ENCODE results near the gene RAP1GAP2.

RAP1GAP2 gene

GRCh38 chr17:2852729-2853282 lies 56.6 kb downstream of the RAP1GAP2 start:
- H3F3A ChIP-seq (ENCODE audit: insufficient read depth, low read length): no peaks in the 10 kb centered on the region
- H3K9ac ChIP-seq (ENCODE audit: low read length): no peak overlapping the region
- H3K27ac ChIP-seq (ENCODE audit: low read length): no peak overlapping the region
- H4K20me1 ChIP-seq (ENCODE audit: insufficient read depth, low read length): no peaks in the 10 kb centered on the region
- H3K36me3 ChIP-seq (replicated peaks; ENCODE audit: insufficient read depth, low read length): no peaks in the 10 kb centered on the region
- H3K4me3 ChIP-seq (ENCODE audit: low read length): peak overlapping the region; percentile 44
- H3K4me1 ChIP-seq (ENCODE audit: low read length): no peaks in the 10 kb centered on the region
- no peaks in the 10 kb centered on the region for H3K9me3 ChIP-seq (replicated peaks; ENCODE audit: insufficient read depth, low read length)
- peaks cover 67% of the 10 kb centered on the region for H3K27me3 ChIP-seq (replicated peaks; ENCODE audit: insufficient read depth, low read length)
- no peak for DNase-seq
- no peaks in the 10 kb centered on the region for H3K79me2 ChIP-seq (ENCODE audit: low read length)
- peak overlapping the region; percentile 63; the same call in 1 of the 2 replicates for H3K4me2 ChIP-seq (ENCODE audit: low read depth, low read length)
- no peaks in the 10 kb centered on the region for H3K9me2 ChIP-seq (replicated peaks; ENCODE audit: insufficient read depth, low read length)
- peak; percentile 52 for TF ChIP-seq EZH2 (optimal IDR thresholded peaks at IDR 0.05; ENCODE audit: low read depth, low read length)
- TF ChIP-seq CTCF (IDR thresholded peaks at IDR 0.05; ENCODE audit: low read length): no peak
- H2AFZ ChIP-seq (ENCODE audit: low read length): 0 out of 2 replicates have a peak overlapping the region, but pooled peaks have one; percentile 23

- Histone ChIP-seq H3K27me3 (replicated peaks; ENCODE audit: insufficient read depth, low read length) (peaks cover 64% of the 10 kb centered on the region), H2AFZ (ENCODE audit: low read length) (peak overlapping the region; percentile 38; the same call in 1 of the 2 replicates), H4K20me1 (ENCODE audit: insufficient read depth, low read length) (no peaks in the 10 kb centered on the region), H3K27ac (ENCODE audit: low read length) (no peak overlapping the region), H3K9me2 (replicated peaks; ENCODE audit: insufficient read depth, low read length) (no peaks in the 10 kb centered on the region), H3K9me3 (replicated peaks; ENCODE audit: insufficient read depth, low read length) (no peaks in the 10 kb centered on the region), H3F3A (ENCODE audit: insufficient read depth, low read length) (no peaks in the 10 kb centered on the region), H3K4me1 (ENCODE audit: low read length) (no peaks in the 10 kb centered on the region), H3K36me3 (replicated peaks; ENCODE audit: insufficient read depth, low read length) (no peaks in the 10 kb centered on the region), H3K79me2 (ENCODE audit: low read length) (no peaks in the 10 kb centered on the region), H3K4me2 (ENCODE audit: low read depth, low read length) (peak overlapping the region; percentile 89), H3K9ac (ENCODE audit: low read length) (no peak overlapping the region), H3K4me3 (ENCODE audit: low read length) (peak overlapping the region; percentile 58)
- DNase-seq: no peak
- TF ChIP-seq EZH2phosphoT487 (IDR thresholded peaks at IDR 0.05; ENCODE audit: low read length) (no peak), CTCF (IDR thresholded peaks at IDR 0.05; ENCODE audit: low read length) (no peak), EZH2 (optimal IDR thresholded peaks at IDR 0.05; ENCODE audit: low read depth, low read length) (no peak)
Measured at GRCh38 chr17:2853283-2854142, 57.3 kb downstream of the RAP1GAP2 start.

GRCh38 chr17:2854143-2855055 lies 58.2 kb downstream of the RAP1GAP2 start:
- H2AFZ ChIP-seq (ENCODE audit: low read length): peak overlapping the region; percentile 38; the same call in 1 of the 2 replicates
- no peaks in the 10 kb centered on the region for H4K20me1 ChIP-seq (ENCODE audit: insufficient read depth, low read length)

More at GRCh38 chr17:2854143-2855055, 58.2 kb downstream of the RAP1GAP2 start:
- Histone ChIP-seq H3K27ac (ENCODE audit: low read length) (no peak overlapping the region), H3K79me2 (ENCODE audit: low read length) (no peaks in the 10 kb centered on the region), H3K9ac (ENCODE audit: low read length) (no peak overlapping the region), H3F3A (ENCODE audit: insufficient read depth, low read length) (no peaks in the 10 kb centered on the region), H3K9me3 (replicated peaks; ENCODE audit: insufficient read depth, low read length) (no peaks in the 10 kb centered on the region), H3K9me2 (replicated peaks; ENCODE audit: insufficient read depth, low read length) (no peaks in the 10 kb centered on the region), H3K27me3 (replicated peaks; ENCODE audit: insufficient read depth, low read length) (peaks cover 68% of the 10 kb centered on the region), H3K4me2 (ENCODE audit: low read depth, low read length) (peak overlapping the region; percentile 89), H3K4me3 (ENCODE audit: low read length) (peak overlapping the region; percentile 58), H3K36me3 (replicated peaks; ENCODE audit: insufficient read depth, low read length) (no peaks in the 10 kb centered on the region), H3K4me1 (ENCODE audit: low read length) (no peaks in the 10 kb centered on the region)
- no peak for DNase-seq
- TF ChIP-seq EZH2phosphoT487 (IDR thresholded peaks at IDR 0.05; ENCODE audit: low read length): no peak
- peak; percentile 28 for TF ChIP-seq EZH2 (optimal IDR thresholded peaks at IDR 0.05; ENCODE audit: low read depth, low read length)

Measured in MM.1S (cell line).